RPMI7951 (cell line): ENCODE data around the gene PROS1. TPM values are rescaled to one million over a fixed set of nuclear protein-coding genes. Genes with fewer than 3 reads are reported as not detected.
A peak's percentile ranks its signal among the peaks of the same experiment; 100 is the strongest.
"Not testable (repeated sequence)": the region's sequence is repeated elsewhere in the genome, so short reads cannot be mapped to it uniquely, and the experiment has no call there.

Experiments
- DNase-seq: peaks from one replicate; pipeline ENCODE4 v3.0.0-alpha.2; 2012; ENCODE audit warnings: low read depth
- total RNA-seq: library from RNA; depleted of rRNA; stranded (reverse); fragments of >200 nt; shearing (Covaris generic); gene quantifications from 2 replicates; pipeline ENCODE4 v1.2.3, GENCODE V29; 2014; rRNA removed

PROS1 gene
- total RNA-seq, 1 experiment from 2014 or later: 6.6 TPM

DNA sequence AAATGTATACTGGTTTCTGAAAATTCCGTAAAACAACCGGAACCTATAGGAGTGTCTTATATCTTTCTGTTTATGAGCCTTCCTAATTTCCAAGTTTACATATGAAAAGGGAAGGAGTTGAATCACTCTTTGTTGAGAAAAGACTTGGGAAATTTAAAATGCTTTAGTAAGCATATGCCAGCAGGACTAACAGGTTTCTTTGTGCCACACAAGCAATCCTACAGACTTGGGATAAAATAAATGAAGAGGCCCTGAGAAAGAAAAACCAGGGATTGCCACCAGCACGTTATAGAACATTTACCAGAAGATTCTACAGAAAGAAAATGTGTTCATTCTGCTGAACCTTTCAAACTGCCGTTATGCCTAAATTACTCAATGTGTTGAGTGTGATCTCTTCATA is 96.3 kb downstream of the PROS1 start:
- DNase-seq: not testable (repeated sequence)

DNA sequence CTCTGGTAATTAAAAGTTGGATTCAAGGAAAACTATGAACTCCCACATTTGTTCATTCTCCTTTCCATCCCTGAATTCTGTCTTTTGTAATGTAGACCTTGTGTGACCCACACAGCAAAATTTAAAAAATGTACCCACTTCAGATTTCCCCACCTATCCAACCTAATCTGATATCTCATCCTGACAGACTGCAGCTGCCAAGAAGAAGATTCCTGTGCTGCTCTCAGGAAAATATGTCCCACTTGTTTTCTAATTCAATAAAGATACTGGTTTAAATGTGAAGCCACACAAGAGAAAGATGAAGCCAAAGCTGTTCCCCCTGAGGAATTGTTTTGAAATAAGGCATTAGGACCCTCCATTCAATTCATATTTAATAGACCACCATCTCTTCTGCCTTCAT is 100.3 kb downstream of the PROS1 start:
- DNase-seq: not testable (repeated sequence)

DNA sequence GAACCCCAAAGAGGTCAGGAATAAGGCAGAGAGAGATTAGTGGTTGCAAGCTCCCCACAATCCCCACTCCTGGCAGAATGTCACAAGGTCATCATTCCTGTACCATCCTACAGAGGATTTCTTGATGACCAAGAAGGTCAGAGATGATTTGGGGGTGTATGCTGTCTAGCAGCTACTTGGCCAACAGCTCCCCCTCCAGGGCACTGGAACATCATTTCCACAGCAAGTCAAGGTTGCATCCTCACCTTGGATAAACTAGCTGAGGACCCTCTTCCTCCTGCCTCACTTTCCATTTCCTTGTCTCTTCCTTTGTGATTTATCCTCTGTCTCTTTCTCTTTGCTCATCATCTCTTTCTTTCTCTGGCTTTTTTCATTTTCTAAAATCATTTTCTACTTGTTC is 106.3 kb downstream of the PROS1 start:
- no peak for DNase-seq

DNA sequence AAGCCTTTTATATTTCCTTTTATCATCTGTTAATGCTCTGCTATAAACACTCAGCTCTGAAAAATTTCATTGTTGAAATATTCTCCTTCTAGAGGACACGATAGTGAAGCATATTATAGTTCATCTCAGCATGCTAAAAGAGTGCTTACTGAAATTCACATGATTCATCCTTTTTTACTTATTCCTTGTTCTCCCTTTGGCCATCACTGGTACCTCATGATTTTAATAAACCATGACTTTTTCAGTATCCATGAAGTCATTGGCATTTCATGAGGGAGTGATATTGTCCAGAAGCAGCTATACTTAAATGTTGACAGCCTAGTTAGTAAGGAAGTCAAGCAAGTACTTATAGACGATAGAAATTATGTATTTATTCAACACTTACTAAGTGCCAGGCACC is 112.7 kb downstream of the PROS1 start:
- DNase-seq: no peak

DNA sequence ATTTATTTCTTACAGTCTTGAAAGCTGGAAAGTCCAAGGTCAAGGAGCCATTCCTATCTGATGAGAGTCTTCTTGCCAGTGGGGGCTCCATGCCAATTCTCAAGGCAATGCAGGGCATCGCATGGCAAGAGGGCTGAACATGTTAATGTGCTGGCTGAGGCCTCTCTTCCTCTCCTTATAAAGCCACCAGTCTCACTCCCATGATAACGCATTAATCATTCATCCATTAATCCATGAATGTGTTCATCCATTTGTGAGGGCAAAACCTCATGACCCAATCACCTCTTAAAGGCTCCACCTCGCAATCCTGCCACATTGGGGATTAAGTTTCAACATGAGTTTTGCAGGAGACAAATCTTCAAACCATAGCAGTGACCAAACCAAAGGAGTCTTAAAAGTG is 118.3 kb downstream of the PROS1 start:
- no peak for DNase-seq

DNA sequence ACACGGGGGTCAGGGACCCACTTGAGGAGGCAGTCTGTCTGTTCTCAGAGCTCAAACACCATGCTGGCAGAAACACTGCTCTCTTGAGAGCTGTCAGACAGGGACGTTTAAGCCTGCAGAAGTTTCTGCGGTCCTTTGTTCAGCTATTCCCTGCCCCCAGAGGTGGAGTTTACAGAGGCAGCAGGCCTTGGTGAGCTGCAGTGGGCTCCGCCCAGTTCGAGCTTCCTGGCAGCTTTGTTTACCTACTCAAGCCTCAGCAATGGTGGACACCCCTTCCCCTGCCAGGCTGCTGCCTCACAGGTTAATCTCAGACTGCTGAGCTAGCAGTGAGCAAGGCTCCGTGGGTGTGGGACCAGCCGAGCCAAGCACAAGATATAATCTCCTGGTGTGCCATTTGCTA is 121.5 kb downstream of the PROS1 start:
- DNase-seq: not testable (repeated sequence)

DNA sequence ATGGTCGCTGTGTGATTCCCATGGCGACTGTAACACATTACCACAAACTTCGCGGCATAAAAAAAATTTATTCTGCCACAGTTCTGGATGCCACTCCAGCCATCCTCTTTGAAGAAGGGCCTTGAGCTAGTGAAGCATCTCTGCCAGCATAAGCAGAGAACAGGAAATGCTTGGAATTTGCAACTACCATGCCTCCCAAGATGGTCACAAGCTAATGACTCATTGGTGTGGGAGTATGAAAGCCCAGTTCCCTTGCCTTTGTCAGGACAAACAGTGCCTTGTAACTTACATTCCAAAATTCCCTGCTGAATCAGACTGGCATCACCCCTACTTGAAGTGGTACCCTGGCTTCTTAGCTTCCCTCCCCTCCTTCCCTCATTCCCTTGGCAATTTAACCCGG is 129.7 kb downstream of the PROS1 start:
- peak; percentile 93 for DNase-seq

DNA sequence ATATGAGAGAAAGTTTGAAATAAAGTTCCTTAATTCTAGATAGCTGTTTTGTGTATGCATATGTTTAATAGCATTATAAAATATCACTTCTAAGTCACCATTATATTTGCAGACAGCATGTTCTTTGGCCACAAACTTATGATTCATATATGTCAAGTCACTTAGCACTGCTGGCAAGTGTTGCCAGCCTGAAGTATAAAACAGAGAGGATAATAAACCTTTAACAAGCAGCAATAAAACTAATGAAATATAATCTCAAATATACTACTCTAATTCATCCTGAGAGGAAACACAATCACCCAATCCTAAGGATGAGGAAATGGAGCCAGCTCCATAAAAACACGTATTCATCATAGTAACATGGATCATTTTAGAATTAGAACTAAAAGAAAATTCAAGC is 134.5 kb downstream of the PROS1 start:
- DNase-seq: not testable (repeated sequence)

Other genes with a start within 250 kb of the PROS1 start
- 13.4 and 18.4 TPM in 2 replicates for gene ARL13B, start 6.3 kb upstream of the PROS1 start, total RNA-seq
- gene STX19, start 54.7 kb upstream of the PROS1 start, total RNA-seq: not detected in 2 replicates
- gene DHFR2, start 89.0 kb upstream of the PROS1 start, total RNA-seq: 4.0 and 4.6 TPM in 2 replicates
- 9.7 and 12.3 TPM in 2 replicates for gene NSUN3, start 89.2 kb upstream of the PROS1 start, total RNA-seq